Left ventricle myocardium inferior (tissue), 1 donor: Measurements from ENCODE around the gene TMEM158. TPM values are rescaled to one million over a fixed set of nuclear protein-coding genes. Genes with fewer than 3 reads are reported as not detected.

ENCODE experiments used
- DNase-seq: peaks from one replicate; pipeline ENCODE4 v3.0.0-alpha.2; 2020
- H3K27ac ChIP-seq: fragments of 200-600 bp; replicated peaks from 2 replicates; pipeline ENCODE4 v1.8.0; 2021
- H3K27me3 ChIP-seq: fragments of 200-600 bp; 2 replicates; pipeline ENCODE4 v1.8.0; 2021; ENCODE audit warnings: low read depth
- H3K36me3 ChIP-seq: fragments of 200-600 bp; 2 replicates; pipeline ENCODE4 v1.8.0; 2021
- H3K4me1 ChIP-seq: fragments of 200-600 bp; 2 replicates; pipeline ENCODE4 v1.8.0; 2021
- H3K4me3 ChIP-seq: fragments of 200-600 bp; 2 replicates; pipeline ENCODE4 v1.8.0; 2021; ENCODE audit warnings: mild to moderate bottlenecking, moderate library complexity
- H3K9me3 ChIP-seq: fragments of 200-600 bp; replicated peaks from 2 replicates; pipeline ENCODE4 v1.8.0; 2021
- CTCF ChIP-seq: fragments of 200-600 bp; IDR thresholded peaks from 2 replicates; pipeline ENCODE4 v1.8.0; 2021; ENCODE audit warnings: antibody characterized with exemption, mild to moderate bottlenecking, borderline replicate concordance
- intact Hi-C: fragments of 100-400 bp; cut with micrococcal nuclease; formaldehyde crosslinking; loops from one replicate; pipeline ENCODE4 v1.11.0; 2022
- total RNA-seq: library from RNA; stranded (reverse); fragmentation: NEBNext Ultra II Directional; extraction: Animal tissue kit (Norgen Biotek cat#: 25700); gene quantifications from one replicate; pipeline ENCODE4 v1.2.1, GENCODE V29; 2021
- donor health status: DM: no; HTN: yes; CAD: no; lungs with severe emphysema.

Gene TMEM158
- total RNA-seq, 1 donor from 2014 or later: 0.60 TPM

- H3K36me3 ChIP-seq: no peaks in the 10 kb centered on the region
- peaks cover 73% of the 10 kb centered on the region for H3K27me3 ChIP-seq
- H3K4me3 ChIP-seq: no peak overlapping the region
- intact Hi-C loops: no loop called here
- H3K27ac ChIP-seq: no peak overlapping the region
- DNase-seq: no peak
- TF ChIP-seq CTCF: no peak
- no peaks in the 10 kb centered on the region for H3K4me1 ChIP-seq
- peaks cover 11% of the 10 kb centered on the region for H3K9me3 ChIP-seq
These were observed 46.1 kb upstream of the TMEM158 start for GRCh38 chr3:45272032-45272810.

- Histone ChIP-seq H3K36me3 (no peaks in the 10 kb centered on the region), H3K27me3 (peaks cover 57% of the 10 kb centered on the region), H3K27ac (no peak overlapping the region), H3K4me1 (no peaks in the 10 kb centered on the region), H3K9me3 (no peaks in the 10 kb centered on the region), H3K4me3 (no peak overlapping the region)
- no peak for TF ChIP-seq CTCF
- intact Hi-C loops: no loop called here
- DNase-seq: no peak
These were observed 43.9 kb upstream of the TMEM158 start for GRCh38 chr3:45269952-45270351.

GRCh38 chr3:45267097-45267496, 41.0 kb upstream of the TMEM158 start:
- H3K9me3 ChIP-seq: no peaks in the 10 kb centered on the region
- intact Hi-C loops: no loop called here
- no peak overlapping the region for H3K4me3 ChIP-seq
- TF ChIP-seq CTCF: no peak
- H3K27ac ChIP-seq: no peak overlapping the region
- H3K4me1 ChIP-seq: no peaks in the 10 kb centered on the region
- no peak for DNase-seq
- H3K36me3 ChIP-seq: no peaks in the 10 kb centered on the region
- H3K27me3 ChIP-seq: peaks cover 31% of the 10 kb centered on the region

GRCh38 chr3:45261333-45262110, 35.4 kb upstream of the TMEM158 start:
- DNase-seq: no peak
- Histone ChIP-seq H3K27ac (no peak overlapping the region), H3K4me1 (no peaks in the 10 kb centered on the region), H3K9me3 (no peaks in the 10 kb centered on the region), H3K4me3 (no peak overlapping the region), H3K36me3 (no peaks in the 10 kb centered on the region), H3K27me3 (peaks cover 21% of the 10 kb centered on the region)
- intact Hi-C loops: no loop called here
- no peak for TF ChIP-seq CTCF

- DNase-seq: no peak
- H3K36me3 ChIP-seq: no peaks in the 10 kb centered on the region
- H3K4me3 ChIP-seq: no peak overlapping the region
- no peaks in the 10 kb centered on the region for H3K4me1 ChIP-seq
- H3K27me3 ChIP-seq: peaks cover 32% of the 10 kb centered on the region
- no peak for TF ChIP-seq CTCF
- no peaks in the 10 kb centered on the region for H3K9me3 ChIP-seq
- intact Hi-C loops: no loop called here
- H3K27ac ChIP-seq: no peak overlapping the region
These were observed 33.0 kb upstream of the TMEM158 start for GRCh38 chr3:45259133-45259532.
